Stimulated activated CD8-positive, alpha-beta memory T cell treated with anti-CD3 and anti-CD28 coated beads, Interleukin-4, amount 100 ng/mL, for 1 hour (primary cell): Measurements from ENCODE around the gene RPL37.
"Not testable (repeated sequence)": the region's sequence is repeated elsewhere in the genome, so short reads cannot be mapped to it uniquely, and the experiment has no call there.

Experiments used
- DNase-seq, 2 donors: peaks; one replicate each; pipeline ENCODE4 v3.0.0-alpha.2; 2020; ENCODE audit warnings: low read depth in 2 of 2, low spot score in 1 of 2

RPL37 gene

DNA sequence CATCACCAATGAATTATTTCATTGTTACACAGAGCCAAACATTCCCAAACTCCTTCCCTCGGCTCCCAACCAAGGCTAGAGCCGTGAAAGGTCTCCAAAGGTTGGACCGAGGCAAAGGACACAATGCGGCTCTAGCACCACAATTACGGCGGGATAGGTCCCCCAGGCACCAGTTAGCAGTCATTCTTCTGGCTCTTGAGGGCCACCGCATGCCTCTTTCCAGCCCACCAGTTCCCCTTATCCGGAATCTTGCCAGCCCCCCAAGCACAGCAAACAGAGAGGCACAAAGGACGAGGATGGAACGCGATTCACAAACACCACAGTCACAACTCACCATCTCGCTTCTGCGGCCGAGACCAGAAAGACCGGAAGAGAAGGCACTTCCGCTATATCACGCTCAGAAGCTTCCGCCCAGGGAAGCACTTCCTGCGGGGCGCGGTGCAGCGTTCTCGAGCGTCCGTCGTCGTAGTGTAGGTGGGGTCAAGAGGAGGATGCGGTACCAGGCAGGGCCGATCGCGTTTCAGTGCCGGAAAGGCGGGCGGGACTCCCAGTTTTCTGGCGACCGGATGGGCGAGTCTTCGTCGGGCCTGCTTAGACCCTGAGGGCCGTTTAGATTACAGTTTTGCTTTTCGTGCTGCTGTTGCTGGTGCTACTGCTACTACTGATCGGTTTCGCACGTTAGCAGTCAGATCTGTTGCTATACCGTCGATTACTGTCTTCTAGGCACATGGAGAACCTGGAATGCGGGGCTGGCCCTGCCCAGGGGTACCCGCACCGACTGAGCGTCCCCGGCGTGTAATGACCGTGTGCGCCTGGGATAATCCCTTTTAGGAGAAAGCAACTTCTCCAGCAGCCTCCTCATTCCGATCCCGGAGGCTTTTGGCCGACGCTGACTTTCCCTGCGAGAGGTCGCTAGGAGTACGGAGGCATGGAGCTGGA lies at the start of gene RPL37:
TSS of gene RPL37 (minus strand) at position 374 of the 939 bp plus-strand sequence. CDS start at position 337, 37 bp downstream.
- peak; percentile 72 to 81 for DNase-seq

DNA sequence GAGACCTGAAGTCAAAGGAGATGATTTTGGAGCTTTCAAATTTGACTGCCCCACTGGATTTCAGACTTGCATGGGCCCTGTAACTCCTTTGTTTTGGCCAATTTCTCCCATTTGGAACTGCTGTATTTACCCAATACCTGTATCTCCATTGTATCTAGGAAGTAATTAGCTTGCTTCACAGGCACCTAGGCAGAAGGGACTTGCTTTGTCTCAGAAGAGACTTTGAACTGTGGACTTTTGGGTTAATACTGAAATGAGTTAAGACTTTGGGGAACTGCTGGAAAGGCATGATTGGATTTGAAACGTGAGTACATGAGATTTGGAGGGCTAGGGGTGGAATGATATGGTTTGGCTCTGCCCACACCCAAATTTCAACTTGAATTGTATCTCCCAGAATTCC lies 48.0 kb upstream of the RPL37 start:
- not testable (repeated sequence) for DNase-seq

DNA sequence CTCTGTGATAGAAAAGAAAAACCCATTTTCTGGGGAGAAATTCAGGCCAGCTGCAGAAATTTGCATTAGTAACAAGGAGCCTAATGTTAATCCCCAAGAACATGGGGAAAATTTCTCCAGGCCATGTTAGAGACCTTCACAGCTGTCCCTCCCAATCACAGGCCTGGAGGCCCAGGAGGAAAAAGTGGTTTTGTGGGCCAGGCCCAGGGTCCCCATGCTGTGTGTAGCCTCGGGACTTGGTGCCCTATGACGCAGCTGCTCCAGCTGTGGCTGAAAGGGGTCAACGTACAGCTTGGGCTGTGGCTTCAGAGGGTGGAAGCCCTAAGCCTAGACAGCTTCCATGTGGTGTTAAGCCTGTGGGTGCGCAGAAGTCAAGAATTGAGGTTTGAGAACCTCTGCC lies 47.3 kb upstream of the RPL37 start:
- no peak for DNase-seq

- no peak for DNase-seq
These were observed 44.3 kb upstream of the RPL37 start for GRCh38 chr5:40879163-40879942.

GRCh38 chr5:40877371-40877988 lies 42.5 kb upstream of the RPL37 start:
- no peak for DNase-seq

- DNase-seq, result no peak
These were observed 40.9 kb upstream of the RPL37 start for GRCh38 chr5:40875958-40876357.

GRCh38 chr5:40873286-40873880 lies 38.4 kb upstream of the RPL37 start:
- DNase-seq, result no peak

DNA sequence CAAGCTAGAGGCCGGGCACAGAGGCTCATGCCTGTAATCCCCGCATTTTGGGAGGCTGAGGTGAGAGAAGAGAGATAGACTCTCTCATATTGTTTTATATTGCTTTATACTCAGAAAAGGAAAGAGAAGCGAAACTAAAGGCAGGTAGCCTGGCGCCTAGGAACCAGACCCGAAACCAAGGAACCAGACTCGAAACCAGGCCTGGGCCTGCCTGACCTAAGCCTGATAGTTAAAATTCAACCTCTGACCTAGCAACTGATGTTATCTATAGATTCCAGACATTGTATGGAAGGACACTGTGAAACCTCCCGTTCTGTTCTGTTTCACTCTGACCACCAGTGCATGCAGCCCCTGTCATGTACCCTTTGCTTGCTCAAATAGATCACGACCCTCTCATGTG lies 37.2 kb upstream of the RPL37 start:
- not testable (repeated sequence) for DNase-seq

- DNase-seq, result no peak
These were observed 36.2 kb upstream of the RPL37 start for GRCh38 chr5:40871177-40871576.

DNA sequence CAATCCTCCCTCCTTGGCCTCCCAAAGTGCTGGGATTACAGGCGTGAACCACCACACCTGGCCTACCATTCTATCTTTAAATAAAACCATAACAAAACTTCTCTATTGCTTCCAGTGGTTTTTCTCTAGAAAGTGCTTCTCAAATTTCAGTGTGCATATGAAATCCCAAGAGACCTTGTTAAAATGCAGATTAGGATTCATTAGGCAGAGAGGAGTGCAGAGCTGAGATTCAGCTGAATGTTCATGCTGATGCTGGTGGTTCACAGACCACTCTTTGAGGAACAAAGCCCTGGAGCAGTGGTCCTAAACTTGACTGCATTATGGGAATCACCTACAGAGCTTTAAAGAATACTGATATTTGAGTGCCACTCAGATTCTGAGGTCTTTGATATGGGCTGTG lies 34.4 kb upstream of the RPL37 start:
- no peak for DNase-seq

- DNase-seq, result no peak
These were observed 31.8 kb upstream of the RPL37 start for GRCh38 chr5:40866844-40867243.

- not testable (repeated sequence) for DNase-seq
These were observed 30.0 kb upstream of the RPL37 start for GRCh38 chr5:40865004-40865403.

GRCh38 chr5:40860711-40861110 lies 25.7 kb upstream of the RPL37 start:
- no peak for DNase-seq

GRCh38 chr5:40853632-40854192 lies 18.7 kb upstream of the RPL37 start:
- DNase-seq, result no peak

GRCh38 chr5:40847525-40847924 lies 12.5 kb upstream of the RPL37 start:
- DNase-seq, result no peak

- no peak for DNase-seq
These were observed 11.3 kb upstream of the RPL37 start for GRCh38 chr5:40846371-40846770.

GRCh38 chr5:40844565-40844964 lies 9.5 kb upstream of the RPL37 start:
- DNase-seq, result no peak

- no peak for DNase-seq
These were observed 7.3 kb upstream of the RPL37 start for GRCh38 chr5:40842351-40842750.

GRCh38 chr5:40841068-40841805 lies 6.2 kb upstream of the RPL37 start, which contains the start of gene CARD6:
CARD6 (plus strand) TSS chr5:40841367; CDS start chr5:40841383, 16 bp downstream.
- no peak for DNase-seq

- no peak for DNase-seq
These were observed 3.1 kb upstream of the RPL37 start for GRCh38 chr5:40838086-40838485.
